NCI-H146 treated with DMSO at 0.1 percent for 48 hours (cell line): Measurements from ENCODE around the gene CTU1.
"Not testable (repeated sequence)": the region's sequence is repeated elsewhere in the genome, so short reads cannot be mapped to it uniquely, and the experiment has no call there.

ENCODE experiments used
- DNase-seq: peaks from one replicate; lab custom pipeline; 2025; ENCODE audit not compliant: unreplicated experiment; lab: John Stamatoyannopoulos, UW

CTU1 gene

DNA sequence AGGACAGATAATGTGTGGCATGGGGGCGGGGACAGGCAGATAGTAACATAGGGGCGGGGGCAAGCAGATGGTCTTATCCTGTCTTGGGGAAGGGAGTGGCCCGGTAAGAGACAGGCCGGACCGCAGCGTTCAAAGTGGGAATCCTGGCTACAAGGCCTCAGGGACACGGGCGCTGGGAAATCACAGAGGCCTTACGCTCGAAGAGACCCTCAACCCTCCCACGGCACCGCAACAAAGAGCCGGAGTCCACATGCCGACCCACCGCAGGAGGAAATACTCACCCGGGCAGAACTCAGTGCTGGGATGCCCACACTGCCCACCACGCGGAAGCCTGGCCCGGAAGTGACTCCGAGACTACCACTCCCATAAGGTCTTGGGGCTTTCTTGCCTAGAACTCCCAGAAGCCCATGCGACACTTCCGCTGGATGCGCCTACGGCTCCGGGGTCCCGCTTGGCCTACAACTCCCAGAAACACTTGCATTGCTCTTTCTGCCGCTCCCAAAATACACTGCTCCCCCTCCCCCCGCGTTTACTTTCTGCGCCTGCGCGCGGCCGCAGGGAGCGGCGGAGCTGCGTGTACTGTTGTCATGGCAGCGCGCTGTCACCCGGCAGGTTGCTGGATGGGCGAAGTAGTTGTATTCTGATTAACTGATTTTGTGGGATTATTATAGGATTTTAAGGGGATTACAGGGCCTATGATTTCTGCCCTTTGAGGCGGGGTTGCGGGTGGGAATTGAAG is at the start of gene CTU1:
TSS of gene CTU1 (minus strand) at position 344 of the 739 bp plus-strand sequence. CDS start 3,840 bp downstream, outside the sequence.
- peak; percentile 98 for DNase-seq

DNA sequence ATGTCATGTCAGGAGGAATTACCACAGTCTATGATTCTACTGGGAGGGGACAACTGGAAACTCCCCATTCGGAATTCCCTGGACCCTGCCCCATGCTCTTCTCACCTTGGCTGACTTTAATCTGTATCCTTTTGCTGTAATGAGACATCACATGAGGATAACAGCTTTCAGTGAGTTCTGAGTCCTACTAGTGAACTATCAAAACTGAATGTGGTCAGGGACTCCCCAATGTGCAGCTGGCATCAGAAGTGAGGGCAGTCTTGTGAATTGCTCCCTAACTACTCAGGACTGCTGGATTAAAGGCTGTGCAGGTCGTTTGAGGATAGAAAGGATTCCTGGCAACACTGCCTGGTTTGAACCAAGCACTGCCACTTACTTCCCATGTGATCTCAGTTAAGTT is 49.1 kb upstream of the CTU1 start:
- no peak for DNase-seq

DNA sequence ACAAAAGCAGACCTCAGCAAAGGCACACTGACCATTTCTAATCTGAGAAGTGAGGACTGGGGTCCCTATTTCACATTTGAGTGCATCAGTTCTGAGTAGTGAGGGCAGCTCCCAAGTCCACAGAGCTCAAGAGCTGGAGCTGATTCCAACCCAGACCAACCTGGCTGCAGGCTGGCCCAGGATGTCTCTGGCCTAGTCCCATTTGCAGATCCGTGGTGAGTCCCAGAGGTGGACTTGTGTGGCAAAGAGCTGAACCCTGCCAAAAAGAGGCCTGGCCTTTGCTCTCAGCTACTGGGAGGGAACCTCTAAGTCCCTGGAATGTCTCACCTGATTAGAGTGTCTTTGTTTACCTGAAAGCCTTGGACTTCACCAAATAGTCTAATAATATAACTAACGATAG is 48.5 kb upstream of the CTU1 start:
- DNase-seq = no peak

DNA sequence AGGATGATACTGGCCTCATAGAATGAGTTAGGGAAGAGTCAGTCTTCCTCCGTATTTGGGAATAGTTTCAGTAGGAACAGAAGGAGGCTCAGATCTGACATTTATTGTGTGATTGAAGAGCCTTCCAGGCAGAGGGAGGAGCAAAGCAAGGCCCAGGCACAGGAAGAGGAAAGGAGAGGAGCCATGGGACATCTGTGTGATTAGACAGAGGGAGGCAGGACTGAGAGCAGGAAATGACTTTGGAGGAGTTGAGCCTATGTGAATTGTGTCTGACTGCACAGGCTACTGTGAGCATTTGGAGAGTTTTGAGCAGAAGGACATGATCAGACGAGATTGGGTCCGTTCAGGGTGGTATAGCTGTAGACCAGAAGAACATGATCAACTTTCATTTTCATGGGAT is 42.4 kb upstream of the CTU1 start:
- DNase-seq = no peak

DNA sequence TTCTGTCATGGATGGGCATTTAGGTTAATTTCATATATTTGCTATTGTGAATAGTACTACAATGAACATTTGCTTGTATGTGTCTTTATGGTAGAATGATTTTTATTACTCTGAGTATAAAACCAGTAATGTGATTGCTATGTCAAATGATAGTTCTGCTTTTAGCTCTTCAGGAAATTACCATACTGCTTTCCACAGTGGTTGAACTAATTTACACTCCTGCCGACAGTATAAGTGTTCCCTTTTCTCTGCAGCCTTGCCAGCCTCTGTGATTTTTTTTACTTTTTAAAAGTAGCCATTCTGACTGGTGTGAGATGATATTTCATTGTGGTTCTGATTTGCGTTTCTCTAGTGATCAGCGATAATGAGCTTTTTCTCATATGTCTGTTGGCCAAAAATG is 40.4 kb upstream of the CTU1 start:
- no peak for DNase-seq

DNA sequence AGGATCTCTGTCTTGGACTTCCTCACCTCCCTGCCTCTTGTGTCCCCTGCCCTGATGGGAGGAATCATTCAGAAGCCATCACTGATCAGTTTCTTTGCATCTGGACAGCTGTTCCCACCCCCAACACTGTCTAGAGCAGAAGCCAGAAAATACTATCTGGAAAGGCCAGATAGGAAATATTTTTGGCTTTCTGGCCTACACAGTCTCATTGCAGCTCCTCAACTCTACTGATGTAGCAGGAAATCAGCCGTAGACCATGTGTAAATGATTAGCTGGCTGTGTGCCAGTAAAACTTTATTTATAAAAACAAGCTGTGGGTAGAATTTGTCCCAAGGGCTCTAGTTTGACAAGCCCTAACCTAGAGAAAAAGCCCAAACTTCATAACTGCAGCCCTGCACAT is 39.5 kb upstream of the CTU1 start:
- no peak for DNase-seq

DNA sequence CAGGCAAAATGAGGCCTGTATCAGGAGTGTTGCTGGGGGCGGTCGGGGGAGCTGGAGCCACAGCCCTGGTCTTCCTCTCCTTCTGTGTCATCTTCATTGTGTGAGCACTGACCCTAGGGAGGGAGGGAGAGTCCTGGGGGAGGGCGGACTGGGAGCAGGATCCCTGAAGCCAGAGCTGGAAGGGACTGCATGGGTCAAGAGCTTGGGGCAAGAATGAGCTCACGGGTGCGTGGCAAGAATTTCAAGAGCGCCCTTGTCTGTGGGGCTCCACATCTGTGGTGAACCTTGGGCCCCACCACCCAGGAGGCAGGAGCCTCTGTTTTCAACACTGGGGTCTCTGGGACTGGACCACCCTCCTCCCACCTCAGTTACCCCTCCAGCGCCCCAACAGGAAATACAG is 38.5 kb upstream of the CTU1 start:
- DNase-seq = no peak

DNA sequence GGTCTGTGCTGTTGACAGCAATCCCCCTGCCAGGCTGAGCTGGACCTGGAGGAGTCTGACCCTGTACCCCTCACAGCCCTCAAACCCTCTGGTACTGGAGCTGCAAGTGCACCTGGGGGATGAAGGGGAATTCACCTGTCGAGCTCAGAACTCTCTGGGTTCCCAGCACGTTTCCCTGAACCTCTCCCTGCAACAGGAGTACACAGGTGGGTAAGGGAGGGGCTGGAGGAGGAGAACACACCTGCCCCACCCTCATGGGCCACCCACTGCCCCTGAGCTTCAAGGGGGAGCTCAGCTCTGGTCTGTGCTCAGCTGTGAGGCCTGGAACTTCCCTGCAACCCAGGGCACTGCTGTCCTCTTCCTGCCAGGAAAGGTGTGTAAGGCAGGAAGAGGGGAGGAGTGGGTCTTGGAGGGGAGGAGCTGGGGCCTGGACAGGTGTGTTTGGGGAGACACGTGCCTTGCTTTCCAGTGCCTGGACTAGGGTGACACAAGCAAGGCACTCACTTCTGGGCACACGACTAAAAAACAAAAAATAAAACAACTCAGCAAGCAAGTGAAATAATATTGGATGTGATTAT is 37.8 kb upstream of the CTU1 start:
- DNase-seq = no peak

DNA sequence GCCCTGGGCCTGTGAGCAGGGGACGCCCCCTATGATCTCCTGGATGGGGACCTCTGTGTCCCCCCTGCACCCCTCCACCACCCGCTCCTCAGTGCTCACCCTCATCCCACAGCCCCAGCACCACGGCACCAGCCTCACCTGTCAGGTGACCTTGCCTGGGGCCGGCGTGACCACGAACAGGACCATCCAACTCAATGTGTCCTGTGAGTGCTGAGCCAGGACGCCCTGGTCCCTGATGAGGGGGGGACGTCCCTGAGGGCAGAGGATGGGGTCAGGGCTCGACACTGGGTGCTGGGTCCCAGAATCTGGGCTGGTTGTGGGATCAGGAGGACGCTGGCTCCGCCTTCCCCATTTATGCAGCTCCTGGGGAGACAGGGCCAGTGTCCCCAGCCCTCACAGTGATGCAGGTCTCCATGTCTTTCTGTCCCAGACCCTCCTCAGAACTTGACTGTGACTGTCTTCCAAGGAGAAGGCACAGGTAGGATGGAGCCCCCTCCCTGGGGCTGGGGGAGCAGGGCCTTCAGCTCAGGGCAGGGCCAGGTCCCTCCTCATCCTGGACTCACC is 36.4 kb upstream of the CTU1 start:
- no peak for DNase-seq

DNA sequence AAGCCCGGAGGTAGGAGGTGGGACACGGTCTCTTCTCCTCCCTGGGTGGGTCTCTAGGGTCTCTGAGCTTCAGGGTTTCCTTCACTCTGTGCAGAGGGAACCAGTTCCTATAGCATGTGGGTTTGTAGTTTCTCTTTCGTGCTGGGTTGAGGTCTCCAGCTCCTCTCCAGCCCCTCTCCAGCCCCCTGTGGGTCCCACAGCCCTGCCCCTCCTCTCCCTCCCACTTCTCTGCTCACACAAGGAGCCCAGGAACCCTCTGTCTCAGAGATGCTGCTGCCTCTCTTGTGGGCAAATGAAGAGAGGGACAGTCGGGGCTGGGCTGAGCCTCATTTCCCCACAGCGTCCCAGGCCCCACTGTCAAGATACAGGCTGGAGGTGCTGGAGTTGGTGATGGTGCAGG is 35.3 kb upstream of the CTU1 start:
- DNase-seq = no peak

DNA sequence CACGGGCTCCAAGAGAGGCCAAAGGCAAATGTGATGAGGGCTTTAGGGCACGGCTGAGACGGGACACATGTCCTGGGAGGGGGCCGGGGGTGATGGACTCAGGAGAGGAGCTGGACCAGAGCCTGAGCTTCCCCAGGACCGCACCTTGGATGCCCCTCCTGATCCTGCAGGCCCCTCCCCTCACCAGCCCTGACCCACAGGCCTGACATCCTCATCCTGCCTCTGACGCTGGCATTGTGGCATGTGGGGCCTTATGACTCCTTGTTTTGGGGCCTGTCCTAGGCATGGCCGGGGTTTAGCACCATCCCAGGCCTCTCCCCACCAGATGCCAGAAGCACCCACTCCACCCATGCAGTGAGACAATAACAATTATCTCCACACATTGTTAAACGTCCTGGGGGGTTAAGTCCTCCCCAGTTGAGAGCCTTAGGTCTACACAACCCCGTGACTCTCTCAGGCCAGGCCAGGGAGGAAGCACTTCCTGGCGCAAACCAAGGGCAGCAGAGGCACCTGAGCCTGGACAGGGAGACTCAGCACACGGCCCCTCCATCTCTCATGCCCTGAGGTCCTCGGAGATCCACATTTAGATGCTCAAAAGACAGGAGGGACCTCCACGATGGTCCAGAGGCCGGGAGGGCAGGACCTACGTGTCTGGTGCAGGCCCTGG is 34.7 kb upstream of the CTU1 start:
- not testable (repeated sequence) for DNase-seq

DNA sequence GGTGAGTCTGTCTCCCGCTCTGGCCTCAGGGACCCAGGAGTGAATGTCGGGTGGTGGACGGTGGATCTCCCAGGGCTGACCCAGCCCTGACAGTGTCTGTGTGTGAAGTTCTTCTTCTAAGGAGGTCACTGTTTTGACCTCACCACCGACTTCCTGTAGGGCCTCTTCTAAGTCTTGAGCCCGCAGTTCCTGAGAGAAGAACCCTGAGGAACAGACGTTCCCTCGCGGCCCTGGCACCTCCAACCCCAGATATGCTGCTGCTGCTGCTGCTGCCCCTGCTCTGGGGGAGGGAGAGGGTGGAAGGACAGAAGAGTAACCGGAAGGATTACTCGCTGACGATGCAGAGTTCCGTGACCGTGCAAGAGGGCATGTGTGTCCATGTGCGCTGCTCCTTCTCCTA is 33.9 kb upstream of the CTU1 start, which contains the start of gene SIGLEC7:
TSS of gene SIGLEC7 (plus strand) at position 183 of the 400 bp plus-strand sequence. CDS start at position 252, 69 bp downstream.
- DNase-seq = no peak

DNA sequence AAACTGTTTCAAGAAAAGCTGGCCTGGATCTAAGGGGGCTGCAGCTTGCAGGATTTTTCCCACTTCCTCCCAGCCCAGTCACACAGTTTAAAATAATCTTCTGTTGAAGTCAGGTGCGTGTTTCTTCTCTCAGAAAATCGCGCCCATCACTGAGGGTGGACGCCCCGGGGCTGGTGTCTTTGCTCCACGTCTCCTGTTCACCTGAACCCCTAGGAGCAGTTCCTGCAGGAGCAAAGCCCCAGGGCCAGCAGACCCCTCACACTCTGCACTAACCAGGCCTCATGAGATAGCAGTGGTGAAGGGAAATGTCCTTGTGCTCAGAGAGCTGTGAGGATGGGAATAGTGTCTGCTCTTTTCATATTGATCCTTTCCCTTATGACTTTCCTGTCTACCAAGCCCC is 33.0 kb upstream of the CTU1 start:
- no peak for DNase-seq

DNA sequence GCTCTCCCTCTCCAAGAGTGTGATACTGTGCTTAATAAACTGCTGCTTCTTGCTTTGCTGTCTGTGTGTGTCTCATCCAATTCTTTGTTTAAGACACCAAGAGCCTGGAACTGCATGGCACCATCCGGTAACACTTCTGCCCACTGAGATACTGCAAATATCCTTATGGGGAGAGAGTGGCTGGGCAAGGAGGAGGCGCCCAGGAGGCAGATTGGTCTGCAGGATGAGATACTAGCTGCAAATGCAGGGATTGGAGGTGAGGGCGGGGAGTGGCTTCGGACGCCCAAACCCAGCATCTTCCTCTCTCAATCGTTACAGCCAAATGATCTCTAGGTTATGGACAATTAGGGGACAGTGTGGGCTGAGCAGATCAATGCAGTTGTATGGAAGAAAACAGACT is 32.2 kb upstream of the CTU1 start:
- no peak for DNase-seq

DNA sequence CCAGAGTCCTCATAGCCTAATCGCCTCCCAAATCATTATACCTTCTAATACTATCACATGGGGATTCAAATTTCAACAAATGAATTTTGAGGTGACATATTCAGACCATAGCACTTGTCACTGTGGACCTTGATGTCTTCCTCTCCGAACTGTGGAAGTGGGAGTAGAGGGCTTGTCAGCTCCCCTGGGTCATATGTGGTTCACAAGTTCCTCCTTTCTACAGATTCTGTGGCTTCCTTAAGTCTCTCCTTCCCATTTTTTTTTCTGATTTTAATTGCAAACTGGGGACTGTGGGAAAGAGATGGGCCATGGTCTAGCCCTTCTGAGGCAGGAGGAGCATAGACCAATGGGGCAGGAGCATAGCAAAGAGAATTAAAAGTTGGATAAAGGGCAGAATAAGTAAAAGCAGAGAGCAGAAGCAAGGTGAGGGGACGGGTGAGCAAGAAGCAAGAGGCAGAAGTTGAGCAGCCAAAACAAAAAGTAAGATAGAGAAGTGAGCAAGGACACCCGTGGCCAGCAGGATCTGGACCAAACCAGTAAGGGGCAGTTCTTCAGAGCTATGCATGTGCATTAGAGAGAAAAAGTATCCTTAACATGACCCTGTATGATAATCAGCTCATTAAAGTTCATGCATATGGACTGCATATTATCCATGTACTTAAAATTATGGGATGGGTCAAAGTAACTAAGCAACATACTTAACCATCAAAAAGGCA is 31.2 kb upstream of the CTU1 start:
- DNase-seq = no peak

DNA sequence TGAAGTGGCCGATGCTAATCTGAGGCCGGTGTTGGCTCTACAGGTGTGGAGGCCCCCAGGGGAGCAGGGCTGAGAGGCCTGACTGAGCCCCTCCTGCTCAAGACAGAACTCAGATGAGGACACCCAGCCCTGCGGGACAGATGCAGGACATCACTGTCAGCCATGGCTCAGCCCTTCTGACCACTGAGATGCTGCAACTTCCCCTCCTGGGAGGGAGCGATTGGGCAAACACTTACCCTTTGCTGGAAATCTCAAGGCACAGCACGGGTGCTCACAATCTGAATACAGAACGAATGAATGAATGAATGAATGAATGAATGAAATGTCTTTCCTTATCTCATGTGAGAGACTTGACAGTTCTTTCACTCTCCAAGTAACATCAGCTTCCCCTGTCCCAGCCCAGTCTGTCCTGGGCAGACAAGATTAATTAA is 30.4 kb upstream of the CTU1 start:
- no peak for DNase-seq

DNA sequence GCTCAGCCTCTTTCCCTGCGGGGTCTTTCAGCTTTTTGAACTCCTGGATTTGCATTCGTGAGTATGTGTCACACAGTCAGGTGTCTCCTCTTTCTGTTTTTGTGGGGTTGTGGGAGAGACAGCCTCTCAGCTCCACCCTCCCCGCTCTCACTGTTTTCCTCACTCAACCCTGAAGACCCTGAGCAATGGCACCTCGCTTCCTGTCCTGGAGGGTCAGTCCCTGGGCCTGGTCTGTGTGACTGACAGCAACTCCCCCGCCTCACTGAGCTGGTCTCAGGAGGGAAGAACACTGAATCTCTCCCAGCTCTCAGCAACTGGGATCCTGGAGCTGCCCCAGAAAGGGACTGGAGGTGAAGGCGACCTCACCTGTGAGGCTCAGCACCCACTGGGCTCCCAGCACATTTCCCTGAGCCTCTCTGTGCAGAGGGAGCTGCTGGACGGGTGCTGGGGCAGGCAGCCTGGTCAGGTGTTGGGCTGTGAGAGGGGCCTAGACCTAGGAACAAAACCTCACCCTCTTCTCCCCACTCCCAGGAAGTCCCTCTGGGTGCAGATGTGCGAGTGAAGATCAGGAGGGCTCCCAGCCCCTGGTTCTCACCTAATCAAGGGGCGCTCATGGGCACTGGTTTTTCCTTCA is 29.7 kb upstream of the CTU1 start:
- DNase-seq = no peak

DNA sequence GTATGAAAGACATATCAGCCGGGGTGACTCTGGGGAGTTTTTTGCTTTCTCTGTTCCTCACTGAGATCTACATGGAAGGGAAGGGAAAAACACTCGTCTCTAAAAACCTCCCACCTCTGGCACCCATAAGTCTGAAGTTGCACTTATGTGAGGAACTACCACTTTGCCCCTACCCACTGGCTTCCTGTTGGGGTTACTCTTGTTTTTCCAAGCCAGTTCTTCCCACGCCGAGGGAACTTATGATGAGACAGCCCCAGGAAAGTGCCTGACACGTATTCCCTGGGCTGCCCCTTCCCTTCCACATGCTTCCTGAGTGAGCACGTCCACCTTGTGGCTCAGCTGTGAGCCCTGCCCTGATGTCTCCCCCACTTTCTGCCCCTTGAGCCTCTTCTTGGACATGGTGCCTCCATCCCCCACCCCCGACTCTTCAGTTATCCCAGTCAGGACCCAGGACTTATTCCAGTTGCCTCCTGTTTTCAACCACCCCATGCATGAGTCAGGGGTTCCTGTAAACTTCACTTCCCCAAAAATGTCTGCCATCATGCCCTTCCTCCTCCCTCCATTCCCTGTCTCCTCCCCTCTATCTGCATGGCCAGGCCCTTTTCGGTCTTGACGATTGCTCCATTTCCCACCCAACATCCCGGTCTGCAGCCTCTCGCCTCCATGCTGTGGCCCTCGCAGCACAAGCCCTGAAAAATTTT is 28.8 kb upstream of the CTU1 start:
- no peak for DNase-seq

DNA sequence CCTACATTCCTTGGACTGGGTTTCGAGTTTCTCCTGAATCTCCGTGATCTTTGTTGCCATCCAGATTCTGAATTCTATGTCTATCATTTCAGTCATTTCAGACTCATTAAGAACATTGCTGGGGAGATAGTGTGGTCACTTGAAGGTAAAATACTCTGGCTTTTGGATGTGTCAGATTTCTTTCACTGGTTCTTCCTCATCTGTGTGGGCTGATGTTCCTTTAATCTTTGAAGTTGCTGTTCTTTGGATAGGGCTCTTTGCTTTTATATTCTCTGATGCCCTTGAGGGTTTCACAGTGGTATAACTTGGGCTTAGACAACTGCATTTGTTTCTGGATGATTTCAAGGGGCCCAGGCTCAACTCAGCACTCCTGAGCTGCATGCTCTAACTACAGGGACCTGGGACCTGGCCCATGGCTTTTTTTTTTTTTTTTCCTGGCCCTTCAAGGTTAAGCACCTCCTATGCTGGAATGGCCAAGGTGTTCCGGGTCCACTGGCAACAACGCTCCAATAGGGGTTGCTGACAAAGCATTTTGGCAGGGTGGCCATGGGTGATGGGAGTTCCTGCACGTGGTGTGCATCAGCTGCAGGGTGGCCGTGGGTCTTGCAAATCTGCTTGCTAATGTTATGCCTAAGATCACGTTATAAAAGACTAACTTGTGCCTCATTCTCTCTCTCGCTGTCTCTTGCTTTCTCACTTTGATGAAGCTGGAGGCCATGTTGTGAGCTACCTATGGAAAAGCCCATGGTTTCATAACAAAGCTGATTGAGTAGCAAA is 28.0 kb upstream of the CTU1 start:
- no peak for DNase-seq
